Heart right ventricle (tissue), 16 donors: ENCODE measurements around the gene PPP1CA. TPM values are rescaled to one million over a fixed set of nuclear protein-coding genes. Genes with fewer than 3 reads are reported as not detected.
A peak's percentile ranks its signal among the peaks of the same experiment; 100 is the strongest.
"Not testable (repeated sequence)": the region's sequence is repeated elsewhere in the genome, so short reads cannot be mapped to it uniquely, and the experiment has no call there.

Source experiments
- ATAC-seq, 8 donors: fragments of 200-7000 bp; cut with Tn5 transposase; one replicate each; pipeline ENCODE4 v1.9.1; 2020; ENCODE audit warnings: mild to moderate bottlenecking in 8 of 8, moderate library complexity in 8 of 8, moderate number of reproducible peaks in 1 of 8
- DNase-seq, 2 donors: peaks; one replicate each; pipeline ENCODE4 v3.0.0-alpha.2; 2020
- H3K27ac ChIP-seq, 10 donors: fragments of 200-600 bp; sonication (generic) in 2 of 10; one replicate each; pipeline versions ENCODE4 v1.5.0 to v1.8.0; 2020 to 2022; ENCODE audit warnings: mild to moderate bottlenecking in 3 of 10
- H3K27me3 ChIP-seq, 7 donors: fragments of 200-600 bp; one replicate each; pipeline ENCODE4 v1.8.0; 2021 to 2022; ENCODE audit warnings: mild to moderate bottlenecking in 2 of 7
- H3K36me3 ChIP-seq, 9 donors: fragments of 200-600 bp; sonication (generic) in 1 of 9; one replicate each; pipeline versions ENCODE4 v1.5.0 to v1.8.0; 2020 to 2022; ENCODE audit warnings: mild to moderate bottlenecking in 2 of 9
- H3K4me1 ChIP-seq, 9 donors: fragments of 200-600 bp; sonication (generic) in 1 of 9; one replicate each; pipeline versions ENCODE4 v1.5.0 to v1.8.0; 2020 to 2022; ENCODE audit warnings: mild to moderate bottlenecking in 4 of 9
- H3K4me3 ChIP-seq, 10 donors: fragments of 200-600 bp; sonication (generic) in 2 of 10; one replicate each; pipeline versions ENCODE4 v1.5.0 to v1.8.0; 2020 to 2022; ENCODE audit warnings: mild to moderate bottlenecking in 7 of 10, moderate library complexity in 2 of 10
- H3K9me3 ChIP-seq, 11 donors: fragments of 200-600 bp in 10 of 11; sonication (generic) in 2 of 11; one replicate each; pipeline versions ENCODE4 v1.5.0 to v1.8.0; 2013 to 2022; ENCODE audit warnings: mild to moderate bottlenecking in 2 of 11, control low read depth in 1 of 11, moderate library complexity in 1 of 11
- whole genome bisulfite sequencing, 2 donors: extraction: QIAGEN DNeasy Blood & Tissue Kit; methylation state at CpG; one replicate each; pipeline ENCODE4 v1.1.7; 2013; ENCODE audit warnings: inconsistent platforms in 1 of 2; 5-methylcytosine and 5-hydroxymethylcytosine counted together
- intact Hi-C, 10 donors: fragments of 100-400 bp; cut with DNase I; formaldehyde crosslinking; loops; one replicate each; pipeline versions ENCODE4 v1.11.1 to v1.14.2; 2022
- polyA plus RNA-seq, 2 donors: library from polyadenylated mRNA; stranded (reverse); fragments of 200-250 nt; gene quantifications; one replicate each; pipeline ENCODE4 v1.2.3, GENCODE V29; 2013
- total RNA-seq, 10 donors: library from RNA; stranded (reverse); fragmentation: NEBNext Ultra II Directional in 3 of 10; extraction: Animal tissue kit (Norgen Biotek cat#: 25700) in 3 of 10; gene quantifications; one replicate each; pipeline versions ENCODE4 v1.2.1 to v1.2.4, GENCODE V29; 2021 to 2023
- TF ChIP-seq, protein P1 (sequence below), 9 donors: fragments of 200-600 bp; sonication (generic) in 2 of 9; IDR thresholded peaks; one replicate each; pipeline versions ENCODE4 v1.5.0 to v1.8.0; 2021 to 2022; ENCODE audit warnings: antibody characterized with exemption in 9 of 9, mild to moderate bottlenecking in 5 of 9, moderate library complexity in 1 of 9
- donor health status: Arrhythmogenic right ventricular cardiomyopathy.
- donor health status: ischemic (EF 13 %, LVEDD 7.1; RV severe dilation, severe dysfunction).
- donor health status: healthy with polysubstance abuse.
- donor health status: DM: no; HTN: yes; CAD: no.
- donor health status: DM: no; HTN: no; CAD: no.
- donor health status: ischemic (EF 25% LVEDD 6.9; RV normal size, moderate dysfunction).
- donor health status: ischemic (EF 25% LVEDD 5.7; RV mildly dilated, moderate dysfunction).
- donor health status: healthy.
- donor health status: DM: yes; HTN: yes; CAD: no.
- donor health status: Ischemic cardiomyopathy.
- donor health status: ischemic (EF 35%, LVEDD 5.7; RV mildly dilated, moderate dysfunction).
- donor health status: nonischemic (EF 11% LVEDD 7.7; RV severe dilation, severe dysfunction).
- donor health status: DM: yes; HTN: yes; CAD: no.
- donor health status: PGD.
- donor health status: ischemic (EF 29% LVEDD 5.4; RV normal size, mild dysfunction).
- donor health status: nonischemic (EF 23%, LVEDD 6.1; RV moderate dilation, normal function).

The PPP1CA gene
- total and polyA plus RNA-seq, 12 donors: 80.2 to 186 (median 103) TPM

DNA sequence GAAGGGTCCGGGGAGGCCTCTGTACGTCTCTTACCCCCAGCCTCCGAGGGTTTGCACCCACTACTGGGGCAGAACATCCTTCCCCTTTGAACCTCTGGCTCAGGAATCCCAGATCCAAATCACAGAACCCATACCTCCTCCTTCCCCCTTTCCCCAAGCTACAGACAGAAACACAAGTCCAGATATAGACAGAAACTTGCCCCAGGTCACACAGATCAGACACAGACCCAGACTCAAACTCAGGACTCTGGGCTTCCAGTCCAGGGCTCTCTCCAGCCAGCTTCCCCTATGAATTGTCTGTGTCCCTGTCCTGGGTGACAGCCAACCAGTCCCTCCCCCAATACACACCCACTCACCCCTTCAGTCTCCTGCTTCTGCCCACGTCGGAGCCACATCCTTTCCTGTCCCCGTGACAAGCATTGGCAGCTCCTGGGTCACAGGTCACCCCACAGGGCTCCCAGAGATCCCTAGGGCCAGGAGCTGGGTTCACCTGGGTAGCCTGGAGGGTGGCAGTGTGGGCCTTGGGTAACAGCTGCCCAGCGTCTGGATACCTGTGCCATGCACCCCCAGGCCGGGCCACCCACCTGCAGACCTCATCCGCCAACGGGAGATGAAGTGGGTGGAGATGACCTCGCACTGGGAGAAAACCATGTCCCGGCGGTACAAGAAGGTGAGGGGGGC lies 3.0 kb upstream of the PPP1CA start:
- DNase-seq (no peak), ATAC-seq (no peak)
- 76 to 80% methylated on average over 13 of the region's 13 CpGs for WGBS, 2 donors
- peak overlapping the region in 4 of 10 donors; percentile 2 to 62 (median 20) for H3K4me3 ChIP-seq
- peaks cover 0 to 86% (median 38%) of the 10 kb centered on the region in 9 donors for H3K4me1 ChIP-seq
- H3K27ac ChIP-seq: peak overlapping the region in 2 of 10 donors; percentile 71 to 99
- intact Hi-C loops: loop anchor here in 8 of 10 donors (5.0 kb wide), 3 partner anchors 63 to 103 kb away; partner anchors contain the start of genes TMEM134 (in 7 of the 8), CDK2AP2 (in 4 of the 8), PITPNM1 (in 4 of the 8) and AIP (in 1 of the 8)
- TF ChIP-seq, protein P1, sequence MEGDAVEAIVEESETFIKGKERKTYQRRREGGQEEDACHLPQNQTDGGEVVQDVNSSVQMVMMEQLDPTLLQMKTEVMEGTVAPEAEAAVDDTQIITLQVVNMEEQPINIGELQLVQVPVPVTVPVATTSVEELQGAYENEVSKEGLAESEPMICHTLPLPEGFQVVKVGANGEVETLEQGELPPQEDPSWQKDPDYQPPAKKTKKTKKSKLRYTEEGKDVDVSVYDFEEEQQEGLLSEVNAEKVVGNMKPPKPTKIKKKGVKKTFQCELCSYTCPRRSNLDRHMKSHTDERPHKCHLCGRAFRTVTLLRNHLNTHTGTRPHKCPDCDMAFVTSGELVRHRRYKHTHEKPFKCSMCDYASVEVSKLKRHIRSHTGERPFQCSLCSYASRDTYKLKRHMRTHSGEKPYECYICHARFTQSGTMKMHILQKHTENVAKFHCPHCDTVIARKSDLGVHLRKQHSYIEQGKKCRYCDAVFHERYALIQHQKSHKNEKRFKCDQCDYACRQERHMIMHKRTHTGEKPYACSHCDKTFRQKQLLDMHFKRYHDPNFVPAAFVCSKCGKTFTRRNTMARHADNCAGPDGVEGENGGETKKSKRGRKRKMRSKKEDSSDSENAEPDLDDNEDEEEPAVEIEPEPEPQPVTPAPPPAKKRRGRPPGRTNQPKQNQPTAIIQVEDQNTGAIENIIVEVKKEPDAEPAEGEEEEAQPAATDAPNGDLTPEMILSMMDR (IDR thresholded peaks at IDR 0.05): no peak
- H3K9me3 ChIP-seq: no peaks in the 10 kb centered on the region
- peaks cover 0 to 11% (median 0%) of the 10 kb centered on the region in 9 donors for H3K36me3 ChIP-seq
- peaks cover 0 to 11% (median 7%) of the 10 kb centered on the region in 7 donors for H3K27me3 ChIP-seq

DNA sequence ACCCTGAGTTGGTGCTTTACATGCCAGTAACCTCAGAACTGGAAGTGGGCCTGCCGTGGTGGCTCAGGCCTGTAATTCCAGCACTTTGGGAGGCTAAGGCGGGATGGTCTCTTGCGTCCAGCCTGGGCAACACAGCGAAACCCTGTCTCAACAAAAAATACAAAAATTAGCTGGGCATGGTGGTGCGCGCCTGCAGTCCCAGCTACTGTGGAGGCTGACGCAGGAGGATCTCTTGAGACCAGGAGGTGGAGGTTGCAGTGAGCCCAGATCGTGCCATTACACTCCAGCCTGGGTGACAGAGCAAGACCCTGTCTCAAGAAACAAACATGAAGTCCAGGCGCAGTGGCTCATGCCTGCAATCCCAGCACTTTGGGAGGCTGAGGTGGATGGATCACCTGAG lies 1.4 kb upstream of the PPP1CA start:
- peaks cover 0 to 26% (median 14%) of the 10 kb centered on the region in 9 donors for H3K36me3 ChIP-seq
- H3K4me1 ChIP-seq: peaks cover 0 to 85% (median 44%) of the 10 kb centered on the region in 9 donors
- not testable (repeated sequence) for H3K9me3 ChIP-seq, ATAC-seq, DNase-seq, H3K27me3 ChIP-seq
- peak overlapping the region in 6 of 10 donors; percentile 39 to 99 (median 66) for H3K27ac ChIP-seq
- WGBS, 2 donors: 97% methylated on average over 9 of the region's 9 CpGs
- peak overlapping the region in 1 of 10 donors; percentile 62 for H3K4me3 ChIP-seq
- intact Hi-C loops: loop anchor here in 7 of 10 donors (5.0 kb wide), 3 partner anchors 64 to 104 kb away; partner anchors contain the start of genes TMEM134 (in 6 of the 7), CDK2AP2 (in 4 of the 7), PITPNM1 (in 4 of the 7) and AIP (in 1 of the 7)

DNA sequence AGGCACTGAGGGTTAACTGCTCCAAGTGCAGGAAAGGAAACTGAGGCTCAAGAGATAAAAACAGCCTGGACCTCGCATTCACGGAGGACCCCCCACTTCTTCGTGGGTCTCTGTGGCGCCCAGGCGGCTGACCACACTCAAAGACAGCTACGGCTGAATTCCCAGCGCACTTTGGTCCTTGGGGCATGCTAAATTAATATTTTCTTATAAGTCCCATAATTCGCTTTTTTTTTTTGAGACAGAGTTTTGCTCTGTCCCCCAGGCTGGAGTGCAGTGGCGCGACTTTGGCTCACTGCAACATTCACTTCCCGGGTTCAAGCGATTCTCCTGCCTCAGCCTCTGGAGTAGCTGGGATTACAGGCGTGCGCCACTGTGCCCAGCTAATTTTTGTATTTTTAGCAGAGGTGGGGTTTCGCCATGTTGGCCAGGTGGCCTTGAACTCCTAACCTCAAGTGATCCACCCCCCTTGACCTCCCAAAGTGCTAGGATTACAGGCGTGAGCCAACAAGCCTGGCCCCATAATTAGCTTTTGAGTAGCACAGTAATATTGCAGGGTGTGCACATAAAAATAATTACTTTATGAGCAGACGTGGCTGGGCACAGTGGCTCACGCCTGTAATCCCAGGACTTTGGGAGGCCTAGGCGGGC lies 658 bp upstream of the PPP1CA start:
- intact Hi-C loops: loop anchor here in 7 of 10 donors (5.0 kb wide), 3 partner anchors 65 to 105 kb away; partner anchors contain the start of genes TMEM134 (in 6 of the 7), CDK2AP2 (in 4 of the 7), PITPNM1 (in 4 of the 7) and AIP (in 1 of the 7)
- H3K4me1 ChIP-seq: peaks cover 0 to 85% (median 52%) of the 10 kb centered on the region in 9 donors
- H3K9me3 ChIP-seq, ATAC-seq, H3K27me3 ChIP-seq, DNase-seq: not testable (repeated sequence)
- 57 to 63% methylated on average over 19 of the region's 19 CpGs for WGBS, 2 donors
- peaks cover 0 to 34% (median 21%) of the 10 kb centered on the region in 9 donors for H3K36me3 ChIP-seq
- H3K27ac ChIP-seq: peak overlapping the region; percentile 59 to 99 (median 97)
- peak overlapping the region in 9 of 10 donors; percentile 74 to 99 (median 96) for H3K4me3 ChIP-seq

DNA sequence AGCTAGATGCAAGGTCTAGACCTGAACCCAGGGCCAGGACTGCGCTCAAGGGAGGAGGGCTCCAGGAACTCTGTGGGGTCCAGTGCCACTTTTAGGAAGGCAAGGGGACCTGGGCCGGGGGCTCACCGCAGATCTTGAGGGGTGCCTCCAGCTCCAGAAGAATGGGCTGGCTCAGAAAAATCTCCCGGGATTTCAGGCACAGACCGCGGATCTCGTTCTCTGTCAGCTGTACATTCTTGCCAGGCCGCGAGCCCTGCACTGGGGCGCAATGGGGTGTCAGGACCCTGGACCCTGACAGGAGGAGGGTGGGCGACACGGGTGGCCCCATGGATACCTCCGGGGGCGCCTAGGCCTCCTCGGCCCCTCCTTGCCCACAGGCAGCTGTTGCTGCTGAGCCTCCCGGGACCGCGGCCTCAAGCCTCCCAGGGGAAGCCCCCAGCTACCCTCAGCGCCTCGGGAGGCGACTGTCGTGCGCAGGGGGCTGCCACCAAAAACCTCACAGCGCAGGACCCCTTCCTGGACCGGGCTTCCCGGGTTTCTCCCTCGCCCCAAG lies 640 bp downstream of the PPP1CA start:
- WGBS, 2 donors: 4 to 5% methylated on average over 27 of the region's 27 CpGs
- Histone ChIP-seq H3K9me3 (no peaks in the 10 kb centered on the region), H3K27ac (peak overlapping the region; percentile 89 to 99 (median 97)), H3K27me3 (no peaks in the 10 kb centered on the region), H3K36me3 (peaks cover 0 to 47% (median 26%) of the 10 kb centered on the region in 9 donors), H3K4me1 (peaks cover 0 to 86% (median 54%) of the 10 kb centered on the region in 9 donors), H3K4me3 (peak overlapping the region; percentile 68 to 99 (median 96))
- DNase-seq (no peak), ATAC-seq (peak in 7 of 8 donors; percentile 0 to 18 (median 1))
- intact Hi-C loops: loop anchor here in 8 of 10 donors (1.0 to 5.0 kb wide), 5 partner anchors 66 to 106 kb away; partner anchors contain the start of genes TMEM134 (in 6 of the 8), CDK2AP2 (in 4 of the 8), PITPNM1 (in 4 of the 8) and AIP (in 1 of the 8)
- TF ChIP-seq, protein P1 (IDR thresholded peaks at IDR 0.05): no peak
